Activated T-helper 1 cell treated with Interleukin-2 at 50 U/mL for 16 hours (primary cell): ENCODE data around the gene HSPB1.
A peak's percentile ranks its signal among the peaks of the same experiment; 100 is the strongest.
"Not testable (repeated sequence)": the region's sequence is repeated elsewhere in the genome, so short reads cannot be mapped to it uniquely, and the experiment has no call there.

ENCODE experiments used
- DNase-seq: peaks from one replicate; pipeline ENCODE4 v3.0.0-alpha.2; 2020; ENCODE audit warnings: low read depth

Gene HSPB1

DNA sequence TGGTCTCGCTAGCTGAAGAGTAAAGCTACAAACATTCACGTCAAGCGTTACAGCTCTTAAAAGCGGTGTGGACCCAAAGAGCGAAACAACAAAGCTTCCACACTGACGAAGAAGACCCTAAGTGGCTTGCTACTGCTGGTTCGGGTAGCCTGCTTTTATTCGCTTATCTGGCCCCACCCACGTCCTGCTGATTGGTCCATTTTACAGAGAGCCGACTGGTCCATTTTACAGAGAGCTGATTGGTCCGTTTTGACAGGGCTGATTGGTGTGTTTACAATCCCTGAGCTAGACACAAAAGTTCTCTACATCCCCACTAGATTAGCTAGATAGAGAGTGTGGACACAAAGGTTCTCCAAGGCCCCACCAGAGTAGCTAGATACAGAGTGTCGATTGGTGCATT, 6.4 kb downstream of the HSPB1 start:
- DNase-seq: not testable (repeated sequence)

GRCh38 chr7:76309341-76310101, 7.0 kb downstream of the HSPB1 start:
- not testable (repeated sequence) for DNase-seq

- DNase-seq: no peak
These were observed 7.9 kb downstream of the HSPB1 start for GRCh38 chr7:76310102-76310957.

GRCh38 chr7:76311838-76312237, 9.4 kb downstream of the HSPB1 start:
- DNase-seq: not testable (repeated sequence)

DNA sequence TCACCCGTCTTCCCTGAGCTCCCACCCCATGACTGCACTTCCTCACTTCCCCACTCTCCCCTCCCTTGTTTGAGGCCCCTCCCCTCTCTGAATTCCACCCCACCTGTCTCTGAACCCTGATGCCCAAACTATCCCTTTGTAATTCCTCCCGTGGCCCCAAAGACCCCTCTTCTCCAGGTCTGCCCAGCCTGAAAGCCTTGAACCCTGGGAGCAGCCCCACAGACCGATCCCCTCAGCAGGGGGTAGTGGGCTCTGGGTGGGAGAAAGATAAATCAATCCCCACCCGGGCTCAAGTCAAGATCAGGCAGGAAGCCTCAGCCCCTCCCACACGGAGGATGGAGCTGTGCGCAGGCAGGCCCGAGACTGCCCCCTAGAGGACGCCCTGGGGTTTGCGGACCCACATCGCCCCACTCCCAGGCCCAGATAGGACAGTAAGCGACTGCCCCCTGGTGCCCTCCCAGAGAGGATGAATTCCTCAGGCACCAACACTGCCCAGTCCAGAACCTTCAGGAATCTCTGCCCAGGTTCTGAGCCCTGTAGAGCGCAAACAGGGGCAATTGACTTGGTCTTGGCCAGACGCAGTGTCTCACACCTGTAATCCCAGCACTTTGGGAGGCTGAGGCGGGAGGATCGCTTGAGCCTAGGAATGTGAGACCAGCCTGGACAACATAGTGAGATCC, 11.7 kb downstream of the HSPB1 start:
- DNase-seq: peak; percentile 93

DNA sequence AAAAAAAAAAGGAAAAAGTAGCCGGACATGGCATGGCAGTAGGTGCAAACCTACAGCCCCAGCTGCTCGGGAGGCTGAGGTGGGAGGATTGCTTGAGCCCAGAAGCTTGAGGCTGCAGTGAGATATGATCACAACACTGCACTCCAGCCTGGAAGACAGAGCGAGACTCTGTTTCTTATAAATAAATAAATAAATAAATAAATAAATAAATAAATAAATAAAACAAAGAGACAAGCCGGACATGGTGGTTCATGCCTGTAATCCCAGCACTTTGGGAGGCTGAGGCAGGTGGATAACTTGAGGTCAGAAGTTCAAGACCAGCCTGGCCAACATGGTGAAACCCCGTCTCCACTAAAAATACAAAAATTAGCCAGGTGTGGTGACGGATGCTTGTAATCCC, 12.3 kb downstream of the HSPB1 start:
- not testable (repeated sequence) for DNase-seq

GRCh38 chr7:76315364-76315763, 12.9 kb downstream of the HSPB1 start:
- DNase-seq: no peak

DNA sequence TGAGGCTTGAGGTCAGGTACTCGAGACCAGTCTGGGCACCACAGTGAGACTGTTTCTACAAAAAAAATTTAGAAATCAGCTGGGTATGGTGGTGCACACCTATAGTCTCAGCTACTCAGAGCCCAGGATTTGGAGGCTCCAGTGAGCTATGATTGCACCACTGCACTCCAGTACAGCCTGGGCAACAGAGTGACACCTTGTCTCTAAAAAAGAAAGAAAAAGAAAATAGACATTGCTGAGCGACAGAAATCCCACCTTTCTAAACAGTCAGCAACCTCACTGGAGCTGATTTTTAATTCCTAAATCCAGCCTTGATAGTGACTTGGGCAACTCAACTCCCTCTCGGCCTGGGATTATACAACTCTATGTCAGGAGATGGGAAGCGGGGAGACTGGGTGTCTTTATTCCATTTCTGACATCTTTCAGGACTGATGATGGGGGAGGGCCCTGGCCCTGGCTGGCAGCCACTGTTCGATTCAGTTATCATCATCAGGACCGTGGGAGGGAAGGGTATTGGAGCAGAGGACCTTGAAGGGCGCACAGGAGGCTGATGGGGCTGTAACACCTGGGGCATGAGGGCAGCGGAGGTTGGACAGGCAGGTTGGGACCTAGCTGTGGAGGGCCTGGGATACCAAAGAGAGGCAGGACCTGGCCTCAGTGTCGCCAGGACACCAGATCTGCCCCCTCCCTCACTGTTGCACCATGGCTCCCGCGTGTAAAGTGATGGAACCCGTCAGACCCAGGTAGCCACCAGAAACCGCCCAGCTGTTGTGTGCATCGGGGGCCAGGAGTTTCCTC, 14.7 kb downstream of the HSPB1 start:
- no peak for DNase-seq

GRCh38 chr7:76317782-76318487, 15.5 kb downstream of the HSPB1 start:
- DNase-seq: peak; percentile 96

DNA sequence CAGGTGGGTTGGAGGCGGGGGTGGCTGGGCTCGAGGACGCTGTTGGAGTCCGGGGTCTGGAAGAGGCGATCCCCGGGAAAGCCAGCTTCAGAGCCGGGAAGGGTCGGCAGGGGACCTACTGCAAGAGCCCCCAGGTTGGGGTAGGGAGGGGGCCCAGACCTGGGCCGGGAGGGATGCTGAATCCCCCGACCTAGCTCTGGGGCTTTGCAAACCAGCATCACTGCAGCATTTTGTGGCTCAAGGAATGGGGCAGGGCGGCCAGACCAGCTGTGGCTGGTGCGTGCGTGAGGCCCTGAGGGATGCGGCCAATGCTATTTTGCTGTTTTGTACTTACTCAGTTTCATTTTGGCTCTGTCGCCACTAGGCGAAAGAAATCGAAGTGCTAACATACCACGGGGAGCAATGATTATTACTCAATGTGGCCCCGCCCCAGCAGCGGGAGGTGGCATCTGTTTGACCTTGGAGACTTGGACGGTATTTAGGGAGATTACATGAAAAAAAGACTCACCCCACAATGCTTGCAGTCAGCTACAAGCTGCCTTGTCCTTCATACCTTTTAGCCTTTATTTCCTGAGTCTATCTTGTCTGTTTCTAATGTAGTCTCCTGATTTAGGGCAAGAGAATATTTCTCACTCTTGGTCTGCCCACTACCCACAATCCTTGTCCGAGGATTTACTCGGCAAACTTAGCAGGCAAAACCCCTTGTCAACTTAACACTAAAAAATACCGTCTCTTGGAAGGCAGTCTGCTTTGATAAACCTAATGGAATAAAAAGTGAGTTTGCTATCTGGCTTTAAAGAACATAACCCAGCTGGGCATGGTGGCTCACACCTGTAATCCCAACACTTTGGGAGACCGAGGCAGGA, 16.2 kb downstream of the HSPB1 start:
- DNase-seq: peak; percentile 32

DNA sequence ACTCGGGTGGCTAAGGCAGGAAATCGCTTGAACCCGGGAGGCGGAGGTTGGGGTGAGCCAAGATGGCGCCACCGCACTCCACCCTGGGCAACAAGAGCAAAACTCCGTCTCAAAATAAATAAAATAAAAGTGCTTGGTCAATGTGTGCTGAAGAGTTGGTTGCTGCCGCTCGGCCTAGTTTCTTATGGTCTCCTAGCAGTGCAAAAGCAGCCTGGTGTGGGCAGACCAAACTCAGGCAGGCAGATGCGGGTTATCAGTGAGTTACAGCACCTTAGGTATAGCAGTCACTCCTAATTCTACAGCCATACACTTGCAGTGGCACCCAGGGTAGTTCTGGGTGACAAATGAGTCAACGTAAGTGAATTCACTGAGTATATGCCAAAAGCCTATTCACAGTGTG, 22.6 kb downstream of the HSPB1 start:
- DNase-seq: no peak

GRCh38 chr7:76325811-76326210, 23.3 kb downstream of the HSPB1 start:
- no peak for DNase-seq

DNA sequence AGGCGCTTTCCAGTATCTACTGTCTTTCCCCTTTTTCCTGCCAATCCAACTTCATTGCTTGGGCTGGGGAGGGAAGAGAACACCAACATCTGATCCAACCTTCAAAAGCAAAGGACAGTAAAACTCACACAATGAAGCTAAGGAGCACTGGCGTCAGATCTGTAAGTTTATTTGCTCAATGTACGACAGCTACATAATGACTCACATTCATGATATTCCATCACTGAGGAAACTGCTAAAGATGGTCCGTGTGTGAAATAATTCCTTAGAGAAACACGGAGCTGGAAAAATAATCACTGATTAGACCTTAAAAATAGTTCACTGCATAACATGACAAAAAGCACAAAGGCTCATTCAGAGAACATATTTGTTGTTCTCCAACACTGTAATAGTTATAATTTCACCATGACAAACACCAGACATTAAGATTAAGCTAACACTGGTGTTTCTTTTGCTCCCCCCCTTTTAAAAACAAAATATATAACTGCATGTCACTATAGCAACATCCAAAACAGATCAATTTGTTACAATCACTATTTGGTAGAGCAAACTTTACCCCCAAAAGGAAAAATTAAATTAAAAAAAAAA, 24.3 kb downstream of the HSPB1 start:
- DNase-seq: no peak

GRCh38 chr7:76327610-76328009, 25.1 kb downstream of the HSPB1 start:
- DNase-seq: no peak

GRCh38 chr7:76328389-76328788, 25.9 kb downstream of the HSPB1 start:
- no peak for DNase-seq

DNA sequence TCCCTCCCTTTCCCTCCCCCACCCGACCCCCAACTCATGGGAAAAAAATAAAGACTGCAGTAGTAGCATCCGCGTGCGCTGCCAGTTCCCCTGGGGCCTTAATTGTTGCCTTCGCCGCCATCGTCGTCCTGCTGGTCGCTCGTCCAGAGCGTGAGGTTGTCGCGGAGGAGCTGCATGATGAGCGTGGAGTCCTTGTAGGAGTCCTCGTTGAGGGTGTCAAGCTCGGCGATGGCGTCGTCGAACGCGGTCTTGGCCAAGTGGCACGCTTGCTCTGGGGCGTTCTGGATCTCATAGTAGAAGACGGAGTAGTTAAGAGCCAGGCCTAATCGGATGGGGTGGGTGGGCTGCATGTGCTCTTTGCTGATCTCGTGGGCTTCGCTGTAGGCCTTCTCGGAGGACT, 27.0 kb downstream of the HSPB1 start:
- DNase-seq: no peak

GRCh38 chr7:76330261-76330660, 27.8 kb downstream of the HSPB1 start:
- DNase-seq: no peak

DNA sequence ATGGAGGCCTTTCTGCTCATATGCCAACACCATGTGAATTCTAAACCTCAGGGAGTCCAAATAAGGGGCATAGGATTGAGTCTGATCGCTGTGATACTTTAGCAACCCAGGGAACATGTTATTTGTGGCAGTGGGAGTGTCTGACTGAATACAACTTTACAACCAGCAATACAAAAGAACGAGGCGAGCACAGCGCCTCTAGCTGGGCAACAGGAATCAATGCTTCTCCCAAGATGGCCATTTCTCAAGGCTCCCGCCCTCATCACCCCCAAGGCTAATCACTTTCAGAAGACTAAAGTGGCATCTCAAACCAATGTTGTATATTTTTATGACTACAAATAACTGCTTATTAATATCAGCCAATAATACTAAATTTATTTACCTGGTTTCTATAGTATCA, 28.2 kb downstream of the HSPB1 start:
- DNase-seq: no peak

DNA sequence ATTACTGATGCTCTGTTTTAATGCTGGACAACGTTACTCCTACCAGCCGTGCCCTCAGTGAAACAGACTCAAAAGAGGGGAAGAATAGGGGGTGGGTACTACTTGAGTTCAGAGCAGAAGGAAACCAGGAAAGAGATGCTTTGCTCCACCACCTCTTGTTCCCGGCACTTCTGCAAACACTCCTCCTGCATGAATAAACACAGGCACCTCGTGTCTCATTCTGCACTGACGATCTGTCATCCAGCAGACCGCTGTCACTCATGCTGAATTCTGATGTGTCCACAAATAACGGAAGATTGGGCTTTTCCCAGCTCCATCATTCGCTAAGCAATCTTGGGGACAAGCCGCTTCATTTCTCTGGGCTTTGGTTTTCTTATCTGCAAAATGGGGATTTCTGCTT, 29.6 kb downstream of the HSPB1 start:
- no peak for DNase-seq
